Raji (cell line): ENCODE measurements around the gene SIGLECL1.

Experiments
- POLR2A ChIP-seq: IDR thresholded peaks from 2 replicates; pipeline ENCODE4 v1.6.1; 2011; ENCODE audit warnings: low read depth, low read length, control low read depth; ENCODE audit not compliant: insufficient read depth

The SIGLECL1 gene

DNA sequence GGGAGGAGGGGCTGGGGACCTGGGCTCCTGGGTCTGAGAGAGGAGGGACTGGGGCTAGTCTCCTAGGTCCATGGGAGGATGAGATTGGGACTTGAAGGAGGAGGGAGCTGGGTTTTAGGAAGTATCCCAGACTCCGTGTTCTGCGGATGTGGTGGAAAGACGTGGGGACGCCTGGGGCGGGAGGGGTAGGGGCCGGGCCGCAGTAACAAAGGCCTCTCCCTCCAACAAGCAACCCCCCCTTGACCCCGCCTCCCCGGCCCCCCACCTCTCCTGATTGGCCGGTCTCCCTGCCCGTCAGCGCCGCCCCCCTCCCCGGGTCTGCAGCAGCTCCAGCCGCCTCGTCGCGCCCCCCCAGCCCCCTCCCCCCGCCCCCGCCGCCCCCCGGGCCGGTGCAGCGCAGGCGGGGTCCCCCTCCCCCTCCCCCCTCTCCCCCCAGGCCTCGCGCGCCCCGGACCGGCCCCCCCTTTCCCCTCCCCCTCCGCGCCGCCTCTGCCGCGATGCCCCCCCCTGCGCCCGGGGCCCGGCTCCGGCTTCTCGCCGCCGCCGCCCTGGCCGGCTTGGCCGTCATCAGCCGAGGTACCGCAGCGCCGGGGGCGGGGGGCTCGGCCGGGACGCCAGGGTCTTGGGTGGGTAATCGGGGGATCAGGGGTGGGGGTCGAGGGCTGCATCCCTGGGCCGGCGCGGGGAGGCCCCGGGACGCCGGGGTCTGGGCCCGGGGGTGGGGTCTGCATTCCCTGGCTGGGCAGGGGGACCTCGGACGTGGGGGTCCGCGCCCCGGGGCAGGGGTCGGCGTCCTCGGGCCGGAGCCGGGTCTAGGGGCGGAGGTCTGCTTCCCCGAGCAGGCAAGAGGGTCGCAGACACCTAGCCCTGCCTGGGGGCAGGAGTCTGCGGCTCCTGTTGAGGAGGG is 60.7 kb downstream of the SIGLECL1 start, which contains the start of gene IGLON5:
TSS of gene IGLON5 (plus strand) at position 294 of the 907 bp plus-strand sequence. CDS start at position 498, 204 bp downstream.
- no peak for TF ChIP-seq POLR2A

DNA sequence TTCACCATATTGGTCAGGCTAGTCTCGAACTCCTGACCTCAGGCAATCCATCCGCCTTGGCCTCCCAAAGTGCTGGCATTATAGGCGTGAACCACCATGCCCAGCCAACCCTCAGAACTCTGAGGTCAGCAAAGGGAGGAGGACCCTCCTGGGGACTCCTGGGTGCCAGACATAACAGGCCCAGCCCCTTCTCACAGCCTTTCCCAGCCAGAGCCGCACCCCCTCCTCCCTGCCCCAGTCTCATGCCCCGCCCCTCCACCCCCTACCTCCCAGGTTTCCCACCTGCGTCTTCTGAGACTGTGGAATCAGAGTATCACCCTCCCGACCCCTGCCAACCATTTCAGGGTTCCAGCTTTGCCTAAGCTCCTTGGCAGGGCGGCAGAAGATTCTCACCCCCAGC is 65.8 kb downstream of the SIGLECL1 start:
- TF ChIP-seq POLR2A: no peak

DNA sequence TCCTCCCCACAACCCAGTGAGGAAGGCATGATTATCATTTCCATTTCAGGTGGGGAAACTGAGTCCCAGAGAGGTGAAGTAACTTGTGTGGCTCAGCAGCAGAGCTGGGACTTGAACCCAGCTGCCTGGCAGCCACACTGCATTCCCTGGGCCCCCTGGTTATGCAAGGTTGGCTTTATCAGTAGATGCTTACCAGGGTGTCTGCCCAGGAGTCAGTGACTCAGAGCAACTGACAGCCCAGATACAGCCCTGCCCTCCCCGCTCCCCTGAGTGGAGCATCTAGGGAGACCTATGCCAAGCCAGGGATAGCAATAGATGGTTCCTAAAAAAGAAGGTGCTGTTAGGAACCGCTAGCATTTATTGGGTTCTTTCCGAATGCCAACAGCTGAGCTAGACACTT is 66.5 kb downstream of the SIGLECL1 start:
- no peak for TF ChIP-seq POLR2A

DNA sequence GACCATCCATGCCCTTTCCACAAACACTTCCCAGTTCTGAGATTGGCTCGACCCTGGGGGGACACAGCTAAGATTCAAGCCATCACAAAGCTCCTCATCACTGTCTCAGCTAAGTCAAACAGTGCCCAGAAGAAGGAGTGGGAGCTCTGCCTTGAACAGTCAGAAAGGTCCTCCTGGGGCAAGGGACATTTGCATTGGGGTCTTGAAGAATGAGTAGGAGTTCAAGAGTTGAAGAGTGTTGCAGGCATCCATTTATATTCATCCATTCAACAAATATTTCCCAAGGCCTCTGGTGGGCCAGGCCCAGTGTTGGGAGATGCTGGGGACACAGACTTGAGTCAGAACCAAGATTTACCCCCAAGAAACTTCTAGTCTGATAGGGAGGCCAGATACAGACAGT is 67.1 kb downstream of the SIGLECL1 start:
- no peak for TF ChIP-seq POLR2A
